ENCODE measurements around the gene TIMM44.

DNA sequence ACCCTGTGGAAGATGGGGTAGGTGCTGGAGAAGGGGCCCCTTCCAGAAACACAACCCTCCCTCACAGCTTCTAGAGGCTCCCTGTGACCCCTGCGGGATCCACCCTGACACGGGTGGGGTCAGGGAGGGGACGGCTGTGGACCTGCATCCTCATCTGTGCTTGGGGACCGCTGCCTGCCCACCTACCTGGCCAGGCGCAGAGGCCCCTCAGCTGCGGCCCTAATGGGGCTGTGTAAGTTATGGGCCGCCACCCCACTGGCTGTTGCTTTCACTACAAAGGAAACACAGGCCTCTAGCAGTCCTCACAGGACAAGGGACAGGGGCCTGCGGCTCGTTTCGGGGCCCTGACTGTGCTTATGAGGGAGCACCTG lies 10.6 kb downstream of the TIMM44 start:
- TF ChIP-seq, protein P1, sequence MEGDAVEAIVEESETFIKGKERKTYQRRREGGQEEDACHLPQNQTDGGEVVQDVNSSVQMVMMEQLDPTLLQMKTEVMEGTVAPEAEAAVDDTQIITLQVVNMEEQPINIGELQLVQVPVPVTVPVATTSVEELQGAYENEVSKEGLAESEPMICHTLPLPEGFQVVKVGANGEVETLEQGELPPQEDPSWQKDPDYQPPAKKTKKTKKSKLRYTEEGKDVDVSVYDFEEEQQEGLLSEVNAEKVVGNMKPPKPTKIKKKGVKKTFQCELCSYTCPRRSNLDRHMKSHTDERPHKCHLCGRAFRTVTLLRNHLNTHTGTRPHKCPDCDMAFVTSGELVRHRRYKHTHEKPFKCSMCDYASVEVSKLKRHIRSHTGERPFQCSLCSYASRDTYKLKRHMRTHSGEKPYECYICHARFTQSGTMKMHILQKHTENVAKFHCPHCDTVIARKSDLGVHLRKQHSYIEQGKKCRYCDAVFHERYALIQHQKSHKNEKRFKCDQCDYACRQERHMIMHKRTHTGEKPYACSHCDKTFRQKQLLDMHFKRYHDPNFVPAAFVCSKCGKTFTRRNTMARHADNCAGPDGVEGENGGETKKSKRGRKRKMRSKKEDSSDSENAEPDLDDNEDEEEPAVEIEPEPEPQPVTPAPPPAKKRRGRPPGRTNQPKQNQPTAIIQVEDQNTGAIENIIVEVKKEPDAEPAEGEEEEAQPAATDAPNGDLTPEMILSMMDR (IDR thresholded peaks at IDR 0.05; ENCODE audit: low read depth, low read length, missing input control), result no peak
- no peak for TF ChIP-seq SP1 (IDR thresholded peaks at IDR 0.05)
- TF ChIP-seq HNF4G (IDR thresholded peaks at IDR 0.05), result no peak
- no peak for TF ChIP-seq EGR1 (IDR thresholded peaks at IDR 0.05; ENCODE audit: low read depth in 2 of 2)
- TF ChIP-seq TAF1 (conservative IDR thresholded peaks at IDR 0.05), result no peak
- no peak for TF ChIP-seq JUND (IDR thresholded peaks at IDR 0.05)
- TF ChIP-seq, protein P2, sequence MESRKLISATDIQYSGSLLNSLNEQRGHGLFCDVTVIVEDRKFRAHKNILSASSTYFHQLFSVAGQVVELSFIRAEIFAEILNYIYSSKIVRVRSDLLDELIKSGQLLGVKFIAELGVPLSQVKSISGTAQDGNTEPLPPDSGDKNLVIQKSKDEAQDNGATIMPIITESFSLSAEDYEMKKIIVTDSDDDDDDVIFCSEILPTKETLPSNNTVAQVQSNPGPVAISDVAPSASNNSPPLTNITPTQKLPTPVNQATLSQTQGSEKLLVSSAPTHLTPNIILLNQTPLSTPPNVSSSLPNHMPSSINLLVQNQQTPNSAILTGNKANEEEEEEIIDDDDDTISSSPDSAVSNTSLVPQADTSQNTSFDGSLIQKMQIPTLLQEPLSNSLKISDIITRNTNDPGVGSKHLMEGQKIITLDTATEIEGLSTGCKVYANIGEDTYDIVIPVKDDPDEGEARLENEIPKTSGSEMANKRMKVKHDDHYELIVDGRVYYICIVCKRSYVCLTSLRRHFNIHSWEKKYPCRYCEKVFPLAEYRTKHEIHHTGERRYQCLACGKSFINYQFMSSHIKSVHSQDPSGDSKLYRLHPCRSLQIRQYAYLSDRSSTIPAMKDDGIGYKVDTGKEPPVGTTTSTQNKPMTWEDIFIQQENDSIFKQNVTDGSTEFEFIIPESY (IDR thresholded peaks at IDR 0.05), result no peak
- TF ChIP-seq HNF4A (conservative IDR thresholded peaks at IDR 0.05), result no peak
- TF ChIP-seq RAD21 (IDR thresholded peaks at IDR 0.05), result no peak
